Measurements from ENCODE around the gene KRTAP2-1.

- no peak for TF ChIP-seq CTCF (IDR thresholded peaks at IDR 0.05; ENCODE audit: low read depth, low read length)
- TF ChIP-seq EZH2phosphoT487 (IDR thresholded peaks at IDR 0.05; ENCODE audit: low read depth), result no peak
Observed at GRCh38 chr17:41018541-41018940, 28.6 kb downstream of the KRTAP2-1 start.

All from OCI-LY3 (cell line).